ENCODE measurements around the gene MSL2. TPM values are rescaled to one million over a fixed set of nuclear protein-coding genes. Genes with fewer than 3 reads are reported as not detected.
A peak's percentile ranks its signal among the peaks of the same experiment; 100 is the strongest.

Gene MSL2
- total RNA-seq, 1 experiment from 2014 or later, result 35.6 TPM

GRCh38 chr3:136194409-136195257 is 1.5 kb downstream of the MSL2 start:
- Histone ChIP-seq H3K36me3 (ENCODE audit: control insufficient read depth, insufficient read depth, low read length) (no peaks in the 10 kb centered on the region; the same call in 1 of the 2 replicates), H3K4me1 (ENCODE audit: control insufficient read depth, insufficient read depth, low read length) (peaks cover 14% of the 10 kb centered on the region), H3K4me3 (ENCODE audit: low read depth in 2 of 2, low read length in 2 of 2) (peak overlapping the region; percentile 97), H3K27me3 (ENCODE audit: control insufficient read depth, insufficient read depth, low read length) (no peaks in the 10 kb centered on the region), H3K9me3 (ENCODE audit: control insufficient read depth, insufficient read depth, low read depth, low read length) (no peaks in the 10 kb centered on the region), H3K27ac (ENCODE audit: low read length) (peak overlapping the region; percentile 95)
- in situ Hi-C loops (cut with HindIII; ENCODE audit: low pct_unique_long_range_greater_than_20kb, low sequenced_read_pairs) (no loop called here), intact Hi-C loops (cut with micrococcal nuclease; ENCODE audit: unreplicated experiment) (loop anchor here (5.0 kb wide), 1 partner anchor 117 kb away; no protein-coding TSS in a partner anchor)
- no peak; the same call in none of the 2 replicates for TF ChIP-seq SIN3A (IDR thresholded peaks at IDR 0.05; ENCODE audit: borderline replicate concordance, insufficient read depth, low read depth, low read length)
- TF ChIP-seq CTCF (IDR thresholded peaks at IDR 0.05), result no peak
- TF ChIP-seq REST (IDR thresholded peaks at IDR 0.05; ENCODE audit: insufficient read depth in 1 of 2, low read depth in 2 of 2, low read length in 1 of 2), result no peak
- TF ChIP-seq TCF7L2 (IDR thresholded peaks at IDR 0.05; ENCODE audit: low read depth, low read length), result no peak
- TF ChIP-seq POLR2AphosphoS5 (IDR thresholded peaks at IDR 0.05; ENCODE audit: low read depth, low read length), result no peak; the same call in 1 of the 2 replicates
- DNase-seq (ENCODE audit: low read depth, low spot score), result no peak
- no TSS peak for BruUV-seq (replicated peaks)
- POLR2A ChIA-PET, result interaction anchor here (0.6 kb wide), 1 partner anchor 10 kb away, joined by 6 read pairs; no protein-coding TSS in a partner anchor
- CTCF ChIA-PET, result no interaction called here
- no peak for ATAC-seq

- in situ Hi-C loops (cut with HindIII; ENCODE audit: low pct_unique_long_range_greater_than_20kb, low sequenced_read_pairs) (no loop called here), intact Hi-C loops (cut with micrococcal nuclease; ENCODE audit: unreplicated experiment) (loop anchor here (5.0 kb wide), 1 partner anchor 116 kb away; no protein-coding TSS in a partner anchor)
- no peaks in the 10 kb centered on the region for H3K27me3 ChIP-seq (ENCODE audit: control insufficient read depth, insufficient read depth, low read length)
- CTCF ChIA-PET, result no interaction called here
- H3K4me3 ChIP-seq (ENCODE audit: low read depth in 2 of 2, low read length in 2 of 2), result peak overlapping the region; percentile 97
- TF ChIP-seq REST (IDR thresholded peaks at IDR 0.05; ENCODE audit: insufficient read depth in 1 of 2, low read depth in 2 of 2, low read length in 1 of 2) (no peak), TCF7L2 (IDR thresholded peaks at IDR 0.05; ENCODE audit: low read depth, low read length) (no peak), SIN3A (IDR thresholded peaks at IDR 0.05; ENCODE audit: borderline replicate concordance, insufficient read depth, low read depth, low read length) (0 out of 2 replicates have a peak, but pooled peaks have one; percentile 9), CTCF (IDR thresholded peaks at IDR 0.05) (no peak), POLR2AphosphoS5 (IDR thresholded peaks at IDR 0.05; ENCODE audit: low read depth, low read length) (no peak)
- no peaks in the 10 kb centered on the region for H3K9me3 ChIP-seq (ENCODE audit: control insufficient read depth, insufficient read depth, low read depth, low read length)
- no peak for ATAC-seq
- BruUV-seq (replicated peaks), result no TSS peak
- no peaks in the 10 kb centered on the region; the same call in 1 of the 2 replicates for H3K36me3 ChIP-seq (ENCODE audit: control insufficient read depth, insufficient read depth, low read length)
- peaks cover 20% of the 10 kb centered on the region for H3K4me1 ChIP-seq (ENCODE audit: control insufficient read depth, insufficient read depth, low read length)
- H3K27ac ChIP-seq (ENCODE audit: low read length), result peak overlapping the region; percentile 95
- POLR2A ChIA-PET, result interaction anchor here (0.6 to 0.8 kb wide), 4 partner anchors 46 to 60 kb away, joined by 3 to 7 read pairs (median 5); partner anchors contain the start of gene PCCB
- DNase-seq (ENCODE audit: low read depth, low spot score), result no peak
These were observed 2.7 kb downstream of the MSL2 start for GRCh38 chr3:136193278-136194054.
